ENCODE data around the gene PLCH2. TPM values are rescaled to one million over a fixed set of nuclear protein-coding genes. Genes with fewer than 3 reads are reported as not detected.

Gene PLCH2
- total and polyA plus RNA-seq, 2 donors (not counting 3 experiments of a cell fraction or from before 2014, with no cell fraction given), result 0.19 to 0.31 TPM

GRCh38 chr1:2534687-2535441 is 58.8 kb downstream of the PLCH2 start:
- H3K79me2 ChIP-seq (ENCODE audit: control insufficient read depth, insufficient read depth, low read length), result no peaks in the 10 kb centered on the region
- no peak overlapping the region for H3K27ac ChIP-seq (ENCODE audit: insufficient read depth, low read depth, low read length)
- H4K20me1 ChIP-seq (replicated peaks; ENCODE audit: control insufficient read depth, extremely low read depth, insufficient read depth, low read length), result no peaks in the 10 kb centered on the region
- H3K4me3 ChIP-seq (replicated peaks in 1 of 3; ENCODE audit: insufficient read depth in 1 of 3, low read depth in 1 of 3, low read length in 3 of 3), result no peak overlapping the region
- no peaks in the 10 kb centered on the region for H3K9me1 ChIP-seq (replicated peaks; ENCODE audit: control insufficient read depth, extremely low read depth, insufficient read depth, low read length)
- FAIRE-seq (no peak), DNase-seq (ENCODE audit: low read depth, low spot score) (no peak)
- ChIA-PET POLR2A (no interaction called here), CTCF (interaction anchor here (1.5 kb wide), 1 partner anchor 7 kb away, joined by 5 read pairs; no protein-coding TSS in a partner anchor)
- intact Hi-C loops (cut with micrococcal nuclease), result no loop called here
- H2AFZ ChIP-seq (ENCODE audit: low read depth, low read length), result no peak overlapping the region
- no peak overlapping the region for H3K4me2 ChIP-seq (ENCODE audit: insufficient read depth, low read length)
- H3K27me3 ChIP-seq (ENCODE audit: control insufficient read depth in 2 of 2, insufficient read depth in 2 of 2, low read length in 2 of 2), result peaks cover 10 to 14% of the 10 kb centered on the region in 2 experiments
- H3K4me1 ChIP-seq (ENCODE audit: control insufficient read depth, extremely low read depth, insufficient read depth, low read length), result no peaks in the 10 kb centered on the region
- no peak overlapping the region for H3K9ac ChIP-seq (replicated peaks; ENCODE audit: extremely low read depth, insufficient read depth, low read length)
- BruUV-seq (replicated peaks), result no TSS peak
- TF ChIP-seq FOS (IDR thresholded peaks at IDR 0.05; ENCODE audit: borderline replicate concordance, insufficient read depth, low read length), result no peak
- no peak for TF ChIP-seq CTCF (IDR thresholded peaks at IDR 0.05; ENCODE audit: extremely low read depth in 1 of 2, insufficient read depth in 1 of 2, low read depth in 1 of 2, low read length in 2 of 2)
- TF ChIP-seq POLR2AphosphoS5 (IDR thresholded peaks at IDR 0.05; ENCODE audit: insufficient read depth, low read depth, low read length), result no peak
- TF ChIP-seq EZH2 (IDR thresholded peaks at IDR 0.05; ENCODE audit: borderline replicate concordance, low read depth, low read length, severe bottlenecking), result no peak
- TF ChIP-seq POLR2A (IDR thresholded peaks at IDR 0.05; ENCODE audit: low read depth, low read length), result no peak
- TF ChIP-seq GATA2 (IDR thresholded peaks at IDR 0.05; ENCODE audit: insufficient read depth, insufficient read length, low read depth, low read length), result no peak
- no peak for TF ChIP-seq MYC (IDR thresholded peaks at IDR 0.05; ENCODE audit: low read depth, low read length)
- H3K36me3 ChIP-seq (ENCODE audit: control insufficient read depth in 2 of 2, extremely low read depth in 1 of 2, insufficient read depth in 2 of 2, low read length in 2 of 2), result no peaks in the 10 kb centered on the region
- no peaks in the 10 kb centered on the region for H3K9me3 ChIP-seq (replicated peaks; ENCODE audit: control insufficient read depth, insufficient read depth, low read length)
- dilution Hi-C loops (cut with MboI; ENCODE audit: extremely low pct_ligation_motif_present, low sequenced_read_pairs), result no loop called here

All from endothelial cell of umbilical vein (primary cell).